Hindlimb muscle (tissue), 1 donor: ENCODE measurements around the gene KIF2A. TPM values are rescaled to one million over a fixed set of nuclear protein-coding genes. Genes with fewer than 3 reads are reported as not detected.

ENCODE experiments used
- DNase-seq: peaks from one replicate; pipeline ENCODE4 v3.0.0-alpha.2; 2013
- polyA plus RNA-seq: library from polyadenylated mRNA; unstranded; fragments of 120-200 nt; gene quantifications from one replicate; pipeline ENCODE4 v1.2.1, GENCODE V29; 2013; ENCODE audit not compliant: insufficient read length

KIF2A gene
- polyA plus RNA-seq, 1 donor, result 31.2 TPM

- DNase-seq, result no peak
Measured at GRCh38 chr5:62386824-62387223, 80.8 kb downstream of the KIF2A start.

- DNase-seq, result no peak
Measured at GRCh38 chr5:62395210-62395950, 89.4 kb downstream of the KIF2A start.

- peak; percentile 97 for DNase-seq
Measured at GRCh38 chr5:62403411-62404250, 97.6 kb downstream of the KIF2A start, which contains the start of gene DIMT1. TSS of gene DIMT1 (minus strand) at chr5:62403905. CDS start at chr5:62403772, 133 bp downstream.

GRCh38 chr5:62412549-62413329 is 106.7 kb downstream of the KIF2A start, which contains the start of gene IPO11:
TSS of gene IPO11 (plus strand) at chr5:62412763. CDS start at chr5:62437280, 24,517 bp downstream.
- DNase-seq, result peak; percentile 99

GRCh38 chr5:62413711-62414110 is 107.7 kb downstream of the KIF2A start:
- no peak for DNase-seq

- no peak for DNase-seq
Measured at GRCh38 chr5:62418462-62419076, 112.6 kb downstream of the KIF2A start.

- DNase-seq, result no peak
Measured at GRCh38 chr5:62419609-62420008, 113.6 kb downstream of the KIF2A start.

- no peak for DNase-seq
Measured at GRCh38 chr5:62421414-62421813, 115.4 kb downstream of the KIF2A start.

- DNase-seq, result no peak
Measured at GRCh38 chr5:62424763-62425162, 118.8 kb downstream of the KIF2A start.

- DNase-seq, result no peak
Measured at GRCh38 chr5:62431735-62432620, 126.0 kb downstream of the KIF2A start.

GRCh38 chr5:62432621-62433064 is 126.6 kb downstream of the KIF2A start:
- no peak for DNase-seq

Other genes with a start within 250 kb of the KIF2A start
- 21.0 TPM for gene DIMT1, start 97.7 kb downstream of the KIF2A start, polyA plus RNA-seq
- gene IPO11, start 106.6 kb downstream of the KIF2A start, polyA plus RNA-seq, result 22.2 TPM